Endothelial cell of umbilical vein (primary cell): Measurements from ENCODE around the gene NUBP1. TPM values are rescaled to one million over a fixed set of nuclear protein-coding genes. Genes with fewer than 3 reads are reported as not detected.
"Not testable (repeated sequence)": the region's sequence is repeated elsewhere in the genome, so short reads cannot be mapped to it uniquely, and the experiment has no call there.

Experiments used
- BruUV-seq: library from RNA; stranded (reverse); fragments of 400-500 nt; replicated peaks from 2 replicates; lab custom pipeline; 2021; lab: Mats Ljungman, UMichigan
- CTCF ChIA-PET: fragments of 300-600, 350-600 bp; sonication (Branson Sonifier 250); formaldehyde crosslinking; loops from one replicate; lab custom pipeline; 2021; ENCODE audit warnings: antibody characterized with exemption, inconsistent platforms; lab: Charles Lee
- POLR2A ChIA-PET: fragments of 300-600, 350-600 bp; sonication (Branson Sonifier 250); formaldehyde crosslinking; loops from one replicate; lab custom pipeline; 2021; ENCODE audit warnings: antibody characterized with exemption, inconsistent platforms; lab: Charles Lee
- DNase-seq: peaks from one replicate; pipeline ENCODE4 v3.0.0-alpha.2; 2011; ENCODE audit warnings: low read depth, low spot score
- FAIRE-seq: peaks from 2 replicates; lab custom pipeline; 2011; peaks lifted over from hg19 to GRCh38; lab: Jason Lieb, UNC
- H2AFZ ChIP-seq: 2 replicates; pipeline ENCODE4 v1.6.0; 2012; ENCODE audit warnings: low read depth, low read length, control low read depth, inconsistent platforms
- H3K27ac ChIP-seq: 2 replicates; pipeline ENCODE4 v1.5.1; 2011; ENCODE audit warnings: low read depth, mild to moderate bottlenecking, control low read depth, low read length, moderate library complexity; ENCODE audit not compliant: insufficient read depth
- H3K27me3 ChIP-seq, 2 experiments: 2 replicates each; pipeline versions ENCODE4 v1.6.0 to v1.6.1; 2011; ENCODE audit warnings: low read length in 2 of 2, mixed read lengths in 1 of 2; ENCODE audit not compliant: control insufficient read depth in 2 of 2, insufficient read depth in 2 of 2
- H3K36me3 ChIP-seq, 2 experiments: 2 replicates in 1 of 2; 3 replicates in 1 of 2; pipeline ENCODE4 v1.5.1; 2011; ENCODE audit warnings: low read length in 2 of 2, mild to moderate bottlenecking in 1 of 2, moderate library complexity in 1 of 2; ENCODE audit not compliant: control insufficient read depth in 2 of 2, insufficient read depth in 2 of 2; ENCODE audit errors: extremely low read depth in 1 of 2
- H3K4me1 ChIP-seq: 3 replicates; pipeline ENCODE4 v1.5.1; 2011; ENCODE audit warnings: mild to moderate bottlenecking, low read length; ENCODE audit not compliant: control insufficient read depth, insufficient read depth; ENCODE audit errors: extremely low read depth
- H3K4me2 ChIP-seq: 2 replicates; pipeline ENCODE4 v1.6.1; 2011; ENCODE audit warnings: low read length, control low read depth, mixed read lengths; ENCODE audit not compliant: insufficient read depth
- H3K4me3 ChIP-seq, 3 experiments: fragments of 200-600 bp in 1 of 3; sonication (generic), shearing (Covaris generic) in 1 of 3; replicated peaks in 1 of 3; 2 replicates each; pipeline ENCODE4 v1.5.1; 2011 to 2016; ENCODE audit warnings: control low read depth in 3 of 3, low read length in 3 of 3, mild to moderate bottlenecking in 2 of 3, inconsistent platforms in 1 of 3, low read depth in 1 of 3, moderate library complexity in 1 of 3; ENCODE audit not compliant: insufficient read depth in 1 of 3
- H3K79me2 ChIP-seq: 2 replicates; pipeline ENCODE4 v1.6.0; 2012; ENCODE audit warnings: low read length, inconsistent platforms; ENCODE audit not compliant: control insufficient read depth, insufficient read depth
- H3K9ac ChIP-seq: replicated peaks from 2 replicates; pipeline ENCODE3; 2011; ENCODE audit warnings: low read length, control low read depth; ENCODE audit not compliant: insufficient read depth; ENCODE audit errors: extremely low read depth
- H3K9me1 ChIP-seq: replicated peaks from 3 replicates; pipeline ENCODE4 v1.6.0; 2011; ENCODE audit warnings: mild to moderate bottlenecking, low read length; ENCODE audit not compliant: control insufficient read depth, insufficient read depth; ENCODE audit errors: extremely low read depth
- H3K9me3 ChIP-seq: replicated peaks from 2 replicates; pipeline ENCODE4 v1.5.1; 2012; ENCODE audit warnings: low read length, inconsistent platforms; ENCODE audit not compliant: control insufficient read depth, insufficient read depth
- H4K20me1 ChIP-seq: replicated peaks from 2 replicates; pipeline ENCODE3; 2011; ENCODE audit warnings: mild to moderate bottlenecking, low read length; ENCODE audit not compliant: control insufficient read depth, insufficient read depth; ENCODE audit errors: extremely low read depth
- EZH2 ChIP-seq: IDR thresholded peaks from 2 replicates; pipeline ENCODE4 v1.6.1; 2012; ENCODE audit warnings: borderline replicate concordance, low read depth, mild to moderate bottlenecking, moderate library complexity, low read length, inconsistent platforms; ENCODE audit not compliant: severe bottlenecking
- JUN ChIP-seq: IDR thresholded peaks from 2 replicates; pipeline ENCODE4 v1.6.1; 2011; ENCODE audit warnings: borderline replicate concordance, low read depth; ENCODE audit not compliant: insufficient read length, insufficient read depth
- MAX ChIP-seq: IDR thresholded peaks from 2 replicates; pipeline ENCODE4 v1.6.1; 2011; ENCODE audit not compliant: insufficient read depth, insufficient read length
- MYC ChIP-seq: IDR thresholded peaks from one replicate; pipeline ENCODE4 v1.6.1; 2011; ENCODE audit warnings: mild to moderate bottlenecking, low read depth, low read length
- dilution Hi-C: fragments of 300-500 bp; cut with MboI; formaldehyde crosslinking; loops from one replicate; pipeline ENCODE4 v1.15.0; 2019; ENCODE audit warnings: low sequenced_read_pairs; ENCODE audit not compliant: extremely low pct_ligation_motif_present
- intact Hi-C: fragments of 100-400 bp; cut with micrococcal nuclease; formaldehyde crosslinking; loops from one replicate; pipeline ENCODE4 v1.10.0; 2022
- polyA plus RNA-seq, 4 experiments: library from polyadenylated mRNA; depleted of rRNA in 3 of 4; stranded (reverse) in 3 of 4; unstranded in 1 of 4; fragments of >200 nt; gene quantifications; 2 replicates each; pipeline versions ENCODE4 v1.2.1 to v1.2.3, GENCODE V29; 2011 to 2012; ENCODE audit warnings: missing spikeins in 1 of 4
- total RNA-seq: library from RNA; stranded (reverse); gene quantifications from 2 replicates; pipeline ENCODE4 v1.2.3, GENCODE V29; 2021
- TF ChIP-seq, protein P1 (sequence below), 2 donors: IDR thresholded peaks; 1 replicate in 1 of 2; 2 replicates in 1 of 2; pipeline ENCODE4 v1.5.1; 2011; ENCODE audit warnings: low read length in 2 of 2, mild to moderate bottlenecking in 2 of 2, moderate library complexity in 2 of 2, control low read depth in 1 of 2, inconsistent platforms in 1 of 2, low read depth in 1 of 2; ENCODE audit not compliant: insufficient read depth in 1 of 2; ENCODE audit errors: extremely low read depth in 1 of 2

The NUBP1 gene
- total and polyA plus RNA-seq, 2 donors (not counting 3 experiments of a cell fraction or from before 2014, with no cell fraction given) = 23.6 to 30.8 TPM

GRCh38 chr16:10777356-10777755 lies 33.7 kb downstream of the NUBP1 start:
- ChIA-PET CTCF (no interaction called here), POLR2A (no interaction called here)
- Histone ChIP-seq H3K9me1 (no peaks in the 10 kb centered on the region), H3K4me2 (no peak overlapping the region), H3K27ac (no peak overlapping the region), H3K27me3 (no peaks in the 10 kb centered on the region), H4K20me1 (no peaks in the 10 kb centered on the region), H3K9ac (no peak overlapping the region), H3K4me1 (no peaks in the 10 kb centered on the region), H3K9me3 (no peaks in the 10 kb centered on the region), H3K36me3 (no peaks in the 10 kb centered on the region), H2AFZ (no peak overlapping the region), H3K4me3 (no peak overlapping the region), H3K79me2 (no peaks in the 10 kb centered on the region)
- dilution Hi-C loops (no loop called here), intact Hi-C loops (no loop called here)
- FAIRE-seq (no peak), DNase-seq (no peak)
- TF ChIP-seq MYC (no peak), EZH2 (no peak), JUN (no peak), MAX (no peak)
- TF ChIP-seq, protein P1, sequence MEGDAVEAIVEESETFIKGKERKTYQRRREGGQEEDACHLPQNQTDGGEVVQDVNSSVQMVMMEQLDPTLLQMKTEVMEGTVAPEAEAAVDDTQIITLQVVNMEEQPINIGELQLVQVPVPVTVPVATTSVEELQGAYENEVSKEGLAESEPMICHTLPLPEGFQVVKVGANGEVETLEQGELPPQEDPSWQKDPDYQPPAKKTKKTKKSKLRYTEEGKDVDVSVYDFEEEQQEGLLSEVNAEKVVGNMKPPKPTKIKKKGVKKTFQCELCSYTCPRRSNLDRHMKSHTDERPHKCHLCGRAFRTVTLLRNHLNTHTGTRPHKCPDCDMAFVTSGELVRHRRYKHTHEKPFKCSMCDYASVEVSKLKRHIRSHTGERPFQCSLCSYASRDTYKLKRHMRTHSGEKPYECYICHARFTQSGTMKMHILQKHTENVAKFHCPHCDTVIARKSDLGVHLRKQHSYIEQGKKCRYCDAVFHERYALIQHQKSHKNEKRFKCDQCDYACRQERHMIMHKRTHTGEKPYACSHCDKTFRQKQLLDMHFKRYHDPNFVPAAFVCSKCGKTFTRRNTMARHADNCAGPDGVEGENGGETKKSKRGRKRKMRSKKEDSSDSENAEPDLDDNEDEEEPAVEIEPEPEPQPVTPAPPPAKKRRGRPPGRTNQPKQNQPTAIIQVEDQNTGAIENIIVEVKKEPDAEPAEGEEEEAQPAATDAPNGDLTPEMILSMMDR (IDR thresholded peaks at IDR 0.05; ENCODE audit: extremely low read depth in 1 of 2, insufficient read depth in 1 of 2, low read depth in 1 of 2, low read length in 2 of 2) = no peak
- no TSS peak for BruUV-seq

DNA sequence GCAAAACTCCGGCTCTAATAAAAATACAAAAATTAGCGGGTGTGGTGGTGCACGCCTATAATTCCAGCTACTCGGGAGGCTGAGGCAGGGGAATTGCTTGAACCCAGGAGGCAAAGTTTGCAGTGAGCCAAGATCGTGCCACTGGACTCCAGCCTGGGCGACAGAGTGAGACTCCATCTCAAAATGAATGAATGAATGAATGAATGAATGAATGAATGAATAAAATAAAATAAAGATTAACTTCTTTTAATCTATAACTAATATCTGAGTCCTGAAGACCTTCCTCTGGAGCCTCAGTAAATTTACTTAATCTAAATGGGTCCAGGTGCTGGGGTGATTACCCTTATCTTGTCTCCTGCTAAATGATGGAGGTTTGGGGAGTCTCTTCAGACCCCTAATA lies 36.3 kb downstream of the NUBP1 start:
- POLR2A ChIA-PET, CTCF ChIA-PET: not testable (repeated sequence)

More for the DNA sequence above, 36.3 kb downstream of the NUBP1 start:
- DNase-seq, H3K9me1 ChIP-seq, intact Hi-C loops, H3K4me2 ChIP-seq, H3K9ac ChIP-seq, BruUV-seq, H3K36me3 ChIP-seq, H3K4me1 ChIP-seq, H3K27me3 ChIP-seq, H3K9me3 ChIP-seq, H3K79me2 ChIP-seq, H3K27ac ChIP-seq, dilution Hi-C loops, H2AFZ ChIP-seq, FAIRE-seq, H4K20me1 ChIP-seq, H3K4me3 ChIP-seq: not testable (repeated sequence)
